ENCODE measurements around the gene P2RX6. TPM values are rescaled to one million over a fixed set of nuclear protein-coding genes. Genes with fewer than 3 reads are reported as not detected.

Gene P2RX6
- total and polyA plus RNA-seq, 9 of the 15 experiments (the other 6 are each of a cell fraction or from before 2014, with no cell fraction given), result 0.01 to 3.9 (median 1.5) TPM; not detected in 1

DNA sequence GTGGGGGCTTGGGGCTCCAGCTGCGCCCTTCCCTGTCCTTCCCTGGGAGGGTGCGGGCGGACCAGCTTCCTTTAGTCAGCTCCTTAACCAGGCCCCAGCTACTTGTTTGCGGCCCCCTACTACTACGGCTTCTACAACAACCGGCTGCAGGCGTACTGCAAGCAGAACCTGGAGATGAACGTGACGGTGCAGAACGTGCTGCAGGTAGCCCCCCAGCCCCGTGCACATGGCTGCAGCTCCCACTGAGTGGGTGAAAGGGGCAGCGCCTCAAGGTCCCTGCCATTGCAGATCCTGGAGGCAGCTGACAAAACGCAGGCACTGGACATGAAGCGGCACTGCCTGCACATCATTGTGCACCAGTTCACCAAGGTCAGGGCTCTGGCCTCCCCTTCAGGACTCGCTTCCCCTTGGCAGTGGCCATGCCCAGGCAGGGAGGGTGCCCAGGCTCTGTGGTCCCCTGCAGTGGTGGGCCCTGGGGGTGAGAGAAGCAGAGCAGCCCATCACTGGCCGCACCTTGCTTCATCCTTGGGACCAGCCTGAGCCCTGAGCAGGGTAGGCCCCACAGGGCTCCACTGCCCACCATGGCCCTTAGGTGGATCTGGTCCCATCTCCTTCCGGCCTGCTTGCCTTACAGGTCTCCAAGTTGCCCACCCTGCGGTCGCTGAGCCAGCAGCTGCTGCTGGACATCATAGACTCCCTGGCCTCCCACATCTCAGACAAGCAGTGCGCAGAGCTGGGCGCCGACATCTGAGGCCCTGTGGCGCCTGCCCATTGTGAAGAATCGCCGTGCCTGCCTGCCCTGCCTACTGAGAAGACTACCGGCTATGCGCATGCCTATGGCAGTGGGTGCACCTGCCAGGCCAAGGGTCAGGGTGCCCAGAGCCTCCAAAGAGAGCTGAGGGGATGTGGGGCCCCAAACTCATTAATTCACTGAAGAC is 18.1 kb upstream of the P2RX6 start (continued):
- TF ChIP-seq, protein P1, sequence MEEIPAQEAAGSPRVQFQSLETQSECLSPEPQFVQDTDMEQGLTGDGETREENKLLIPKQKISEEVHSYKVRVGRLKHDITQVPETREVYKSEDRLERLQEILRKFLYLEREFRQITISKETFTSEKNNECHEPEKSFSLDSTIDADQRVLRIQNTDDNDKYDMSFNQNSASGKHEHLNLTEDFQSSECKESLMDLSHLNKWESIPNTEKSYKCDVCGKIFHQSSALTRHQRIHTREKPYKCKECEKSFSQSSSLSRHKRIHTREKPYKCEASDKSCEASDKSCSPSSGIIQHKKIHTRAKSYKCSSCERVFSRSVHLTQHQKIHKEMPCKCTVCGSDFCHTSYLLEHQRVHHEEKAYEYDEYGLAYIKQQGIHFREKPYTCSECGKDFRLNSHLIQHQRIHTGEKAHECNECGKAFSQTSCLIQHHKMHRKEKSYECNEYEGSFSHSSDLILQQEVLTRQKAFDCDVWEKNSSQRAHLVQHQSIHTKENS (CRISPR knock-in tag; IDR thresholded peaks at IDR 0.05), result no peak
- no peak for TF ChIP-seq RB1 (IDR thresholded peaks at IDR 0.05; ENCODE audit: low read depth)
- TF ChIP-seq ZNF134 (CRISPR knock-in tag; conservative IDR thresholded peaks at IDR 0.05), result no peak
- no peak for TF ChIP-seq MECOM (CRISPR knock-in tag; IDR thresholded peaks at IDR 0.05)
- TF ChIP-seq EWSR1 (IDR thresholded peaks at IDR 0.05; ENCODE audit: borderline replicate concordance, low read depth, partially characterized antibody), result no peak
- no peak for TF ChIP-seq PCBP1 (IDR thresholded peaks at IDR 0.05; ENCODE audit: low read depth, low read length, poor library complexity, severe bottlenecking)
- TF ChIP-seq, protein P2, sequence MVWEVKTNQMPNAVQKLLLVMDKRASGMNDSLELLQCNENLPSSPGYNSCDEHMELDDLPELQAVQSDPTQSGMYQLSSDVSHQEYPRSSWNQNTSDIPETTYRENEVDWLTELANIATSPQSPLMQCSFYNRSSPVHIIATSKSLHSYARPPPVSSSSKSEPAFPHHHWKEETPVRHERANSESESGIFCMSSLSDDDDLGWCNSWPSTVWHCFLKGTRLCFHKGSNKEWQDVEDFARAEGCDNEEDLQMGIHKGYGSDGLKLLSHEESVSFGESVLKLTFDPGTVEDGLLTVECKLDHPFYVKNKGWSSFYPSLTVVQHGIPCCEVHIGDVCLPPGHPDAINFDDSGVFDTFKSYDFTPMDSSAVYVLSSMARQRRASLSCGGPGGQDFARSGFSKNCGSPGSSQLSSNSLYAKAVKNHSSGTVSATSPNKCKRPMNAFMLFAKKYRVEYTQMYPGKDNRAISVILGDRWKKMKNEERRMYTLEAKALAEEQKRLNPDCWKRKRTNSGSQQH (CRISPR knock-in tag; IDR thresholded peaks at IDR 0.05), result peak; percentile 87; the same call in 1 of the 2 replicates
- 0 out of 2 replicates have a peak, but pooled peaks have one; percentile 46 for TF ChIP-seq KDM2B (CRISPR knock-in tag; IDR thresholded peaks at IDR 0.05)
- no peak for TF ChIP-seq RBM17 (IDR thresholded peaks at IDR 0.05; ENCODE audit: borderline replicate concordance, low read depth, low read length)
- TF ChIP-seq, protein P3, sequence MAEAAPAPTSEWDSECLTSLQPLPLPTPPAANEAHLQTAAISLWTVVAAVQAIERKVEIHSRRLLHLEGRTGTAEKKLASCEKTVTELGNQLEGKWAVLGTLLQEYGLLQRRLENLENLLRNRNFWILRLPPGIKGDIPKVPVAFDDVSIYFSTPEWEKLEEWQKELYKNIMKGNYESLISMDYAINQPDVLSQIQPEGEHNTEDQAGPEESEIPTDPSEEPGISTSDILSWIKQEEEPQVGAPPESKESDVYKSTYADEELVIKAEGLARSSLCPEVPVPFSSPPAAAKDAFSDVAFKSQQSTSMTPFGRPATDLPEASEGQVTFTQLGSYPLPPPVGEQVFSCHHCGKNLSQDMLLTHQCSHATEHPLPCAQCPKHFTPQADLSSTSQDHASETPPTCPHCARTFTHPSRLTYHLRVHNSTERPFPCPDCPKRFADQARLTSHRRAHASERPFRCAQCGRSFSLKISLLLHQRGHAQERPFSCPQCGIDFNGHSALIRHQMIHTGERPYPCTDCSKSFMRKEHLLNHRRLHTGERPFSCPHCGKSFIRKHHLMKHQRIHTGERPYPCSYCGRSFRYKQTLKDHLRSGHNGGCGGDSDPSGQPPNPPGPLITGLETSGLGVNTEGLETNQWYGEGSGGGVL (CRISPR knock-in tag; IDR thresholded peaks at IDR 0.05), result no peak
- TF ChIP-seq HNRNPUL1 (IDR thresholded peaks at IDR 0.05; ENCODE audit: low read length), result no peak
- TF ChIP-seq ATF1 (CRISPR knock-in tag; IDR thresholded peaks at IDR 0.05), result no peak
- no peak for TF ChIP-seq ATF1 (tag; IDR thresholded peaks at IDR 0.05)
- TF ChIP-seq, protein P4, sequence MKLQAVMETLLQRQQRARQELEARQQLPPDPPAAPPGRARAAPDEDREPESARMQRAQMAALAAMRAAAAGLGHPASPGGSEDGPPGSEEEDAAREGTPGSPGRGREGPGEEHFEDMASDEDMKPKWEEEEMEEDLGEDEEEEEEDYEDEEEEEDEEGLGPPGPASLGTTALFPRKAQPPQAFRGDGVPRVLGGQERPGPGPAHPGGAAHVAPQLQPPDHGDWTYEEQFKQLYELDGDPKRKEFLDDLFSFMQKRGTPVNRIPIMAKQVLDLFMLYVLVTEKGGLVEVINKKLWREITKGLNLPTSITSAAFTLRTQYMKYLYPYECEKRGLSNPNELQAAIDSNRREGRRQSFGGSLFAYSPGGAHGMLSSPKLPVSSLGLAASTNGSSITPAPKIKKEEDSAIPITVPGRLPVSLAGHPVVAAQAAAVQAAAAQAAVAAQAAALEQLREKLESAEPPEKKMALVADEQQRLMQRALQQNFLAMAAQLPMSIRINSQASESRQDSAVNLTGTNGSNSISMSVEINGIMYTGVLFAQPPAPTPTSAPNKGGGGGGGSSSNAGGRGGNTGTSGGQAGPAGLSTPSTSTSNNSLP (IDR thresholded peaks at IDR 0.05; ENCODE audit: borderline replicate concordance, low read depth, low read length), result no peak
- no peak for TF ChIP-seq ZNF121 (CRISPR knock-in tag; conservative IDR thresholded peaks at IDR 0.05)
- TF ChIP-seq, protein P5, sequence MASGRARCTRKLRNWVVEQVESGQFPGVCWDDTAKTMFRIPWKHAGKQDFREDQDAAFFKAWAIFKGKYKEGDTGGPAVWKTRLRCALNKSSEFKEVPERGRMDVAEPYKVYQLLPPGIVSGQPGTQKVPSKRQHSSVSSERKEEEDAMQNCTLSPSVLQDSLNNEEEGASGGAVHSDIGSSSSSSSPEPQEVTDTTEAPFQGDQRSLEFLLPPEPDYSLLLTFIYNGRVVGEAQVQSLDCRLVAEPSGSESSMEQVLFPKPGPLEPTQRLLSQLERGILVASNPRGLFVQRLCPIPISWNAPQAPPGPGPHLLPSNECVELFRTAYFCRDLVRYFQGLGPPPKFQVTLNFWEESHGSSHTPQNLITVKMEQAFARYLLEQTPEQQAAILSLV (tag; IDR thresholded peaks at IDR 0.05), result no peak
- TF ChIP-seq, protein P6, sequence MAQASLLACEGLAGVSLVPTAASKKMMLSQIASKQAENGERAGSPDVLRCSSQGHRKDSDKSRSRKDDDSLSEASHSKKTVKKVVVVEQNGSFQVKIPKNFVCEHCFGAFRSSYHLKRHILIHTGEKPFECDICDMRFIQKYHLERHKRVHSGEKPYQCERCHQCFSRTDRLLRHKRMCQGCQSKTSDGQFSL (CRISPR knock-in tag; IDR thresholded peaks at IDR 0.05), result no peak
- TF ChIP-seq, protein P6 (tag; IDR thresholded peaks at IDR 0.05), result no peak

Data from K562 (cell line).